NB4 (cell line): ENCODE data around the gene DST.

ENCODE experiments used
- CTCF ChIP-seq: IDR thresholded peaks from one replicate; pipeline ENCODE4 v1.5.1; 2012; ENCODE audit warnings: low read depth, low read length
- MAX ChIP-seq: IDR thresholded peaks from 2 replicates; pipeline ENCODE4 v1.6.1; 2011; ENCODE audit warnings: low read depth, low read length
- MYC ChIP-seq: IDR thresholded peaks from 2 replicates; pipeline ENCODE4 v1.6.1; 2011; ENCODE audit warnings: low read depth, low read length
- POLR2A ChIP-seq: IDR thresholded peaks from 2 replicates; pipeline ENCODE4 v1.6.1; 2011; ENCODE audit warnings: mild to moderate bottlenecking; ENCODE audit not compliant: insufficient read length; ENCODE audit errors: extremely low read depth

GRCh38 chr6:56655249-56655648, 12.6 kb upstream of the DST start:
- TF ChIP-seq CTCF (no peak), MAX (no peak), POLR2A (no peak), MYC (no peak)
